ENCODE results near the gene MAPK8IP1.

GRCh38 chr11:45846974-45847910 is 38.2 kb upstream of the MAPK8IP1 start, which contains the start of gene CRY2:
- TF ChIP-seq CTCF (IDR thresholded peaks at IDR 0.05) (no peak), EZH2phosphoT487 (IDR thresholded peaks at IDR 0.05) (no peak)

All from neural progenitor cell (in vitro differentiated cells).